B cell (primary cell): Measurements from ENCODE around the gene SLC24A3. TPM values are rescaled to one million over a fixed set of nuclear protein-coding genes. Genes with fewer than 3 reads are reported as not detected.

ENCODE experiments used
- ATAC-seq: fragments of 200-7000 bp; cut with Tn5 transposase; one replicate; pipeline ENCODE4 v1.10.0; 2021; ENCODE audit warnings: low read depth, mild to moderate bottlenecking, moderate number of reproducible peaks, moderate library complexity
- CTCF ChIA-PET: fragments of 350-600 bp; sonication (Branson Sonifier 250); formaldehyde crosslinking; loops from one replicate; lab custom pipeline; 2021; ENCODE audit warnings: antibody characterized with exemption, inconsistent platforms; lab: Charles Lee
- POLR2A ChIA-PET: fragments of 350-600 bp; sonication (Branson Sonifier 250); formaldehyde crosslinking; loops from one replicate; lab custom pipeline; 2021; ENCODE audit warnings: antibody characterized with exemption; lab: Charles Lee
- DNase-seq: peaks from one replicate; pipeline ENCODE4 v3.0.0; 2013
- H2AFZ ChIP-seq: 2 replicates; pipeline ENCODE4 v1.6.1; 2012; ENCODE audit warnings: mild to moderate bottlenecking, low read depth, low read length; ENCODE audit not compliant: insufficient read depth, poor library complexity, severe bottlenecking
- H3K27ac ChIP-seq, 2 donors: 1 replicate in 1 of 2; 2 replicates in 1 of 2; pipeline ENCODE4 v1.5.1; 2012 to 2013; ENCODE audit warnings: low read length in 2 of 2, mild to moderate bottlenecking in 2 of 2, moderate library complexity in 1 of 2
- H3K27me3 ChIP-seq, 4 experiments: fragments of 200-600 bp in 1 of 4; sonication (generic) in 1 of 4; replicated peaks in 1 of 4; 1 replicate in 2 of 4; 2 replicates in 2 of 4; pipeline versions ENCODE4 v1.6.1 to v1.7.0; 2013 to 2016; ENCODE audit warnings: low read length in 3 of 4, mild to moderate bottlenecking in 2 of 4, mixed read lengths in 1 of 4, moderate library complexity in 1 of 4; ENCODE audit not compliant: insufficient read depth in 4 of 4, control insufficient read depth in 3 of 4; ENCODE audit errors: control extremely low read depth in 1 of 4
- H3K36me3 ChIP-seq, 2 experiments: replicated peaks in 1 of 2; 1 replicate in 1 of 2; 2 replicates in 1 of 2; pipeline versions ENCODE4 v1.6.1 to v1.7.1; 2013; ENCODE audit warnings: low read length in 1 of 2; ENCODE audit not compliant: insufficient read depth in 2 of 2, control insufficient read depth in 1 of 2; ENCODE audit errors: control extremely low read depth in 1 of 2, extremely low read depth in 1 of 2
- H3K4me1 ChIP-seq, 2 donors: fragments of 200-600 bp in 1 of 2; sonication (generic) in 1 of 2; 1 replicate in 1 of 2; 2 replicates in 1 of 2; pipeline versions ENCODE4 v1.5.1 to v1.6.1; 2013 to 2017; ENCODE audit warnings: low read length in 2 of 2; ENCODE audit not compliant: control insufficient read depth in 2 of 2, insufficient read depth in 2 of 2
- H3K4me2 ChIP-seq: replicated peaks from 2 replicates; pipeline ENCODE3; 2012; ENCODE audit warnings: mild to moderate bottlenecking, low read depth, low read length; ENCODE audit not compliant: poor library complexity, severe bottlenecking
- H3K4me3 ChIP-seq, 5 experiments: fragments of 200-600 bp in 1 of 5; sonication (generic) in 1 of 5; 1 replicate in 3 of 5; 2 replicates in 2 of 5; pipeline versions ENCODE4 v1.5.1 to v1.7.0; 2011 to 2016; ENCODE audit warnings: low read length in 4 of 5, mild to moderate bottlenecking in 4 of 5, low read depth in 2 of 5, control low read depth in 1 of 5, moderate library complexity in 1 of 5; ENCODE audit not compliant: insufficient read depth in 1 of 5; ENCODE audit errors: control extremely low read depth in 1 of 5, extremely low read depth in 1 of 5
- H3K79me2 ChIP-seq: fragments of 200-600 bp; sonication (generic); one replicate; pipeline ENCODE4 v1.6.0; 2016; ENCODE audit warnings: low read length; ENCODE audit not compliant: control insufficient read depth, insufficient read depth
- H3K9ac ChIP-seq: fragments of 200-600 bp; sonication (generic); 2 replicates; pipeline ENCODE4 v1.6.1; 2017; ENCODE audit warnings: mild to moderate bottlenecking, low read length, moderate library complexity
- H3K9me3 ChIP-seq, 3 donors: one replicate each; pipeline versions ENCODE4 v1.6.1 to v1.7.1; 2013; ENCODE audit warnings: low read length in 2 of 3; ENCODE audit not compliant: control insufficient read depth in 2 of 3, insufficient read depth in 1 of 3; ENCODE audit errors: control extremely low read depth in 1 of 3
- H4K20me1 ChIP-seq: 2 replicates; pipeline ENCODE4 v1.6.0; 2012; ENCODE audit warnings: mild to moderate bottlenecking, low read length; ENCODE audit not compliant: insufficient read depth, control insufficient read depth, poor library complexity, severe bottlenecking
- H3K27ac Mint-ChIP-seq: one replicate; pipeline ENCODE4 v1.8.0; 2021; ENCODE audit warnings: mixed read lengths
- H3K27me3 Mint-ChIP-seq: one replicate; pipeline ENCODE4 v1.8.0; 2021; ENCODE audit warnings: mixed read lengths
- H3K4me1 Mint-ChIP-seq: one replicate; pipeline ENCODE4 v1.8.0; 2021; ENCODE audit warnings: mixed read lengths
- H3K4me3 Mint-ChIP-seq: one replicate; pipeline ENCODE4 v1.8.0; 2021; ENCODE audit warnings: mixed read lengths
- H3K9me3 Mint-ChIP-seq: one replicate; pipeline ENCODE4 v1.8.0; 2022; ENCODE audit warnings: mixed read lengths; ENCODE audit not compliant: insufficient read depth
- CTCF ChIP-seq: fragments of 200-600 bp; IDR thresholded peaks from one replicate; pipeline ENCODE4 v1.8.0; 2022; ENCODE audit warnings: antibody characterized with exemption, mild to moderate bottlenecking
- EZH2 ChIP-seq: IDR thresholded peaks from 2 replicates; pipeline ENCODE4 v1.6.1; 2012; ENCODE audit warnings: borderline replicate concordance, low read depth, mild to moderate bottlenecking, moderate library complexity, low read length; ENCODE audit not compliant: insufficient read depth, poor library complexity, severe bottlenecking
- WGBS: methylation state at CpG from one replicate; pipeline ENCODE4 v1.1.5; 2013; ENCODE audit warnings: missing lambda C conversion rate; ENCODE audit not compliant: insufficient coverage; 5-methylcytosine and 5-hydroxymethylcytosine counted together
- intact Hi-C: fragments of 100-400 bp; cut with micrococcal nuclease; formaldehyde crosslinking; loops from one replicate; pipeline ENCODE4 v1.10.0; 2022
- polyA plus RNA-seq: library from polyadenylated mRNA; depleted of rRNA; stranded (reverse); fragments of >200 nt; gene quantifications from 2 replicates; pipeline ENCODE4 v1.2.3, GENCODE V29; 2012
- total RNA-seq, 2 donors: library from RNA; stranded (reverse); fragments of 120-200 nt in 1 of 2; gene quantifications; 1 replicate in 1 of 2; 2 replicates in 1 of 2; pipeline versions ENCODE4 v1.2.3 to v1.2.4, GENCODE V29; 2013 to 2022

SLC24A3 gene
- total and polyA plus RNA-seq, 2 donors (not counting 1 experiment from before 2014, with no cell fraction given): not detected

- ATAC-seq (no peak), DNase-seq (no peak)
- Histone ChIP-seq H3K9ac (no peak overlapping the region), H3K4me3 (no peak overlapping the region), H3K27ac (no peak overlapping the region), H3K79me2 (no peaks in the 10 kb centered on the region), H3K4me2 (no peak overlapping the region), H3K4me1 (peaks cover 10 to 12% of the 10 kb centered on the region in 2 donors), H3K36me3 (no peaks in the 10 kb centered on the region), H3K9me3 (peaks cover 0 to 4% (median 0%) of the 10 kb centered on the region in 3 donors), H4K20me1 (no peaks in the 10 kb centered on the region), H3K27me3 (peaks cover 0 to 21% (median 9%) of the 10 kb centered on the region in 4 experiments), H2AFZ (no peak overlapping the region)
- Mint-ChIP-seq H3K4me3 (no peak overlapping the region), H3K27ac (no peak overlapping the region), H3K9me3 (no peaks in the 10 kb centered on the region), H3K4me1 (peaks cover 12% of the 10 kb centered on the region), H3K27me3 (peaks cover 18% of the 10 kb centered on the region)
- CTCF ChIA-PET: interaction anchor here (1.0 to 3.0 kb wide), 3 partner anchors 11 to 19 kb away, joined by 3 to 16 read pairs (median 4); no protein-coding TSS in a partner anchor
- intact Hi-C loops: no loop called here
- TF ChIP-seq EZH2 (no peak), CTCF (no peak)
- POLR2A ChIA-PET: no interaction called here
Observed at GRCh38 chr20:19673575-19673974, 461.1 kb downstream of the SLC24A3 start.

GRCh38 chr20:19676202-19676601 lies 463.8 kb downstream of the SLC24A3 start:
- WGBS: no CpG with 5 or more reads among the region's 4 CpGs
- H3K27me3 Mint-ChIP-seq: peaks cover 22% of the 10 kb centered on the region
- Histone ChIP-seq H3K36me3 (no peaks in the 10 kb centered on the region), H3K27ac (no peak overlapping the region), H3K27me3 (peaks cover 0 to 21% (median 9%) of the 10 kb centered on the region in 4 experiments), H4K20me1 (no peaks in the 10 kb centered on the region), H3K4me1 (peaks cover 6 to 7% of the 10 kb centered on the region in 2 donors), H3K4me2 (no peak overlapping the region), H2AFZ (no peak overlapping the region), H3K9ac (no peak overlapping the region), H3K4me3 (no peak overlapping the region), H3K9me3 (no peaks in the 10 kb centered on the region), H3K79me2 (no peaks in the 10 kb centered on the region)
- peaks cover 6% of the 10 kb centered on the region for H3K4me1 Mint-ChIP-seq
- no peak for TF ChIP-seq CTCF
- no peak for TF ChIP-seq EZH2
- intact Hi-C loops: no loop called here
- DNase-seq: no peak
- no peak for ATAC-seq
- POLR2A ChIA-PET: no interaction called here
- no peak overlapping the region for H3K4me3 Mint-ChIP-seq
- no peak overlapping the region for H3K27ac Mint-ChIP-seq
- no peaks in the 10 kb centered on the region for H3K9me3 Mint-ChIP-seq
- CTCF ChIA-PET: interaction anchor here (0.9 kb wide), 1 partner anchor 14 kb away, joined by 3 read pairs; no protein-coding TSS in a partner anchor
